Stimulated activated CD4-positive, alpha-beta T cell treated with anti-CD3 and anti-CD28 coated beads, TNF-alpha, amount 100 ng/mL, for 4 hours (primary cell): ENCODE data around the gene INPP5A.

Experiments used
- DNase-seq, 3 experiments: peaks; one replicate each; pipeline ENCODE4 v3.0.0-alpha.2; 2020; ENCODE audit warnings: low read depth in 3 of 3

Gene INPP5A

GRCh38 chr10:132534391-132535064, 3.1 kb upstream of the INPP5A start:
- DNase-seq = no peak

- DNase-seq = no peak
These were observed 2.4 kb upstream of the INPP5A start for GRCh38 chr10:132535065-132535651.

- no peak for DNase-seq
These were observed 1.2 kb upstream of the INPP5A start for GRCh38 chr10:132536241-132536876.

DNA sequence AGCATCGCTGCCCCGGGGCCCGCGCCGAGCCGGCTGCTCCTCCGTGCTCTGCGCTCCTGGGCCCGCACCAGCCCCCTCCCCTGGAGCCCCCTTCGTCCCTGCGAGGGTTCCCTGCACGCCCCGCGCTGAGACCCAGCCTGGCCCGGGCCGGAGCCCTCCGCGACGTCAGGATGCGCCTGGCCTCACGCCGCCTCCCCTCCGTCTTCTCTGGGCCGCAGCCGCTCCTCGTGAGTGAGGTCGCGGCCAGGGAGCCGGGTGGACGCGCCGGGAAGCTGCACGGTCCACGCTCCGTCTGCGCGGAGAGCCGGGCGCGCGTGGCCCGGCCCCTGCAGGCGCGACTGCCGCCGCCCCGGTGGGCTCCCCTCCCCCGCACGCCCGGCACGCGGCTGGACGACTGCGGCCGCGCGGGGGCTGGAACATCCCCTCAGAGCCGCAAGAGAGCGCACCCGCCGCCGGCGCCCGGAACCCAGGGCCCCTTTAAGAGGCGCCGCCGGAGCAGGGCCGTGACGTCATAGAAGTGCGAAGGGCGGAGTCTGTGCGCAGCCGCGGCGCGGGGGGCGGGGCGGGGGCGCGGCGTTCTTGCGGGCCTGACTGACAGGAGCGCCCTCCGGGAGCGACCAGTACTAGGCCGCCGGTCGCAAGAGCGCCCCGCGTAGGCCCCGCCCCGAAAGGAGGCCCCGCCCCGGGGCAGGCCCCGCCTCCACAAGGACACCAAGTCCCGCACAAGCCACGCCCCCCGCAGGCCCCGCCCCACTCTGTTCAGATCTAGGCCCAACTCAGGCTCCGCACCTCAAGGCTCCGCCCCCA, 507 bp upstream of the INPP5A start:
- peak; percentile 100 for DNase-seq

GRCh38 chr10:132538031-132538789, 623 bp downstream of the INPP5A start:
- no peak for DNase-seq

DNA sequence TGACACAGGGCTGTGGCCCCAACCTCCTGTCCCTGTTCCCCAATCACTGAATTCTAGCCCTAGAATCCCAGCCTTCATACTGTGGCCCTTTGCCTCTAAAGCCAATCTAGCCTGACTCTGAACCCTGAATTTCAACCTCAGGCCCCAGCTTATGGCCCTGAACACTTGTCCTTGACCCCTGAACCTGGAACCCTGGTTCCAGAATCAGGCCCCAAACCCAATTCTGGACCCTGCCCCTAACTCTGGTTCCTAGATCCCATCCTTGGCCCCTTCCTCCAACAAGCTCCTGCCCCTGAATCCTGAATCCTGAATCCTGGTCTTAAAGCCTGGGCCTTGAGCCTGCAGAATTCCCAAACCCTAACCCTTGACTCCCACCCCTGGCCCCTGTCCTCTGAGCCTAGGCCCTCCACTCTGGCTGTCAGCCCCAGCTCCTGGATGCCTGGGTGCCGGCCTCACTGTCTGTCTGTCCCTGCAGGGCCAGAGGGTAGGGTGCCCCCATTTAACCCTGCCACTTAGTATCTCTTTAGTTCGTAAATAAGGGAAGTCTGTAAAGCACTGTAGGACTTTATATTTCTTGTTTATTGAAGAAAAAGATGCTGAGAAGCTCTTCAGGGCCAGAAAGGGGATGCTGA, 1.3 kb downstream of the INPP5A start:
- no peak for DNase-seq

- DNase-seq = peak in 2 of 3 experiments; percentile 23 to 26
These were observed 1.8 kb downstream of the INPP5A start for GRCh38 chr10:132539431-132539839.

DNA sequence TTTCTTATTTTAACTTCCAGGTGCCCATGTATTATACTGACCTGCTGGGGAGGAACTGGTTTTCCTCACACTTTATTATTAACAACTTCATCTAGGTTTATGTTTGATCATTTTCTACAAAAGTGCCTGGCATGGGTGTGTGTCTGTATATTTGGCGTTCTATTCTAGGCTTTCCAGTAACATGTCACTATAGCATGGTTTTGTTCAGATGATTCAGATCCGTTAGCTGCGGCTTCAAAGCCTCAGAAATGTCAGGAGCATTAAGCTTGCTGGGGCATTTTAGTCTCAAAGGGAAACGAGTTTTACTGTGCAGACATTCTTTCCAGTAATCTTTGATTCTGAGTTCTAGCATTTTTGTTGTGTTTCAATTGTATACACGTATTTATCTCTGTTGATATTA, 2.3 kb downstream of the INPP5A start:
- no peak for DNase-seq

DNA sequence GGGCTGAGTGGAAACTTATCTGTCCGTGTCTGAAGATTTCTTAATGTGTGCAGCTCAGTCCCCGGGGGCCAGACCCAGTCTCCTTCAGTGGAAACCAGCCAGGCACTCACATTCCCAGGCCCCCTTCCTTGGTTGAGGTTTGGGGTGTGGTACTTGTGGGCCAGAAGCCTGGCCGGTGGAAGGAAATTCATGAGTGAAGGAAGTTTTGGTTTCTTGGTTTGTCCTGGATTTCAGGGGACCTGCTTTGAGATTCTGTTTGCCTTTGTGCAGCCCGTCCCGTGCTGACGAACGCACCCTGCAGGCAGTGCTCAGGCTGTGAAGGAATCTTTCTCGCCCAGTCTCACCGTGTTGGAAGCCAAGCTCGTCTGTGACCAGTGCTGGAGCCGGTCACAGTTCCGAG, 2.9 kb downstream of the INPP5A start:
- no peak for DNase-seq

GRCh38 chr10:132541129-132541528, 3.5 kb downstream of the INPP5A start:
- DNase-seq = no peak

DNA sequence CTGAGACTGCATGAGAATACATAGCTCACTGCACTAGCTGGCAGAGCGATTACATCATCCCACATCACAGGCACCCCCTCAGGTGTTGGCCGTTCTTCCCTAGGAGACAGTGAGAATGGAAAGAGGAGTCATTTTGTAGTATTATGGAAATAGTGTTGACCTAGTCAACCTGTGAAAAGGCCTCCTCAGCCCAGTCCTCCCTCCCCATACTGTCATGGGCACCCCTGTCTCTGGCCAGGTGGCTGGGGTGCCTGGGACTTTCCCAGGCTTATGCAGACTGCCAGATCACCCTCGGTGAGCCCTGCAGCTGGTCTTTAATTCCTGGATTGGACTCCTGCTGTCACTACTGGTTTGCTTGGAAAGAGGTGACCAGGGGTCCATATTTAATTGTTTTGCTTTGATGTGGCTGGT, 4.0 kb downstream of the INPP5A start:
- DNase-seq = no peak

DNA sequence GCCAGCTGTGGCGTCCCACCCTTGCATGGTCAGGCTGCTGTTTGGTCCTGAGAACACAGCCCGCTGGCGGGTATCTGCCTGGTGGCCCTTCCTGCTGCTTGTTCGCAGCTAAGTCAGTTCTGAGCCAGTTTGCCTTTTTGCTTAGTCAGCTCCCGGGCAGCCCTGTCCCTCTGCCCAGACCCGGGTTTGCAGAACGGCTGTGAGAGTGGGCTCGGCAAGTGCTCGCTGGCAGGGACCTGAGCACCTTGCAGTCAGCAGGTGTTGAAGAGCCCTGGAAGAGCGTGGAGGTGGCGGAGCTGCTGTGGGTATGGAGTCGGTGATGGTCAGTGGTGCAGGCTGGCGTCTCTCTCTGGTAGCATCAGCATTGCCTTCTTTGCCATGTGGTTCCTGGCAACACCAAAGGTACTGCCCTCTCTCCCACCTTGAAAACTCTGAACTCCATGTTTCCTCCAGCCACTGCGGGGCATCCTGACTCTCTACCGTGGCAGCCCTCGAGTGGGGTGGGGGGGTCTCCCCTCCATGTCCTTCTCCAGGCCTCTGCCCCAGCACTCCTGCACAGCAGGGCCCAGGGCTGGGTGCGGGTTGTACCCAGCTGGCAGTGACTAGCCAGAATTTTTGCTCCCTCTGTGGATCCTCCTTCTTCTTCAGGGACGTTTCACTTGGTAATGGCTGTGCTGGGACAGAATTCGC, 4.6 kb downstream of the INPP5A start:
- no peak for DNase-seq

- DNase-seq = no peak
These were observed 5.2 kb downstream of the INPP5A start for GRCh38 chr10:132542819-132543218.

DNA sequence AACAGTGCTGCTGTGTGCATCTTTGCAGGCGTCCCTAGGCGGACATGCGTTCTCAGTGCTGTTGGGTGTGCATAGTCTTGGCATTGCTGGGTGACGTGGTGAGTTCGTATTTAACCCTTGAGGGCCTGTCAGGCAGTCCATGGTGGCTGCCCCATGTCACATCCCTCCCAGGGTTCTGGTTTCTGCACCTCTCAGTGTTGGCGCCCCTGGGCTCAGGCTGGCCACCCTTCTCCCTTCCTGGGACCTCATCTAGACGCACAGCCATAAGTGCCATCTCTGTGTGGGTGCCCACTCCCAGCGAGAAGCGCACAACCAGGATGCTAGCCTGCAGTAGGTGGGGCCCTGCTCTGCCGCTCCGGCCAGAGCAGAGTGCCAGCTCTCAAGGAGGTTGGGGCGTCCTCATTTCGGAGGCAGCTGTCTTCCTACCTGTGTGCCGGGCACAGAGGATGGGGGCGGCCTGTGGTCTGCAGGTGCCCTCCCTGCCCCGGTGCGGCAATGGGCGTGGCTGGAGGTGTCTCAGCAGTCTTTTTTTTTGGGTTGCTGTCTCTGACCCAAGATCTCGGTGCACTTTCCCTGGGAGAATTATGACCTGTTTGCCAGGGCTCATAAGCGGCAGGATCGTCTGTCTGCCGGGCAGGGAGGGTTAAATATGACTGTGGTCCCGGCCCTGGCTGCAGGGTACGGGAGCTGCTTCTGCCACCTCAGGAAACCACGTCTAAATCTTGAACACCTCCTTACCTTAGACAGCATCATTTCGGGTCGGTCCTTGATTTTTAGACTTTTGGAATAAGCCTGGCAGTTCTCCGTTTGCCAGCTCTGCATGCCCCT, 6.5 kb downstream of the INPP5A start:
- no peak for DNase-seq

DNA sequence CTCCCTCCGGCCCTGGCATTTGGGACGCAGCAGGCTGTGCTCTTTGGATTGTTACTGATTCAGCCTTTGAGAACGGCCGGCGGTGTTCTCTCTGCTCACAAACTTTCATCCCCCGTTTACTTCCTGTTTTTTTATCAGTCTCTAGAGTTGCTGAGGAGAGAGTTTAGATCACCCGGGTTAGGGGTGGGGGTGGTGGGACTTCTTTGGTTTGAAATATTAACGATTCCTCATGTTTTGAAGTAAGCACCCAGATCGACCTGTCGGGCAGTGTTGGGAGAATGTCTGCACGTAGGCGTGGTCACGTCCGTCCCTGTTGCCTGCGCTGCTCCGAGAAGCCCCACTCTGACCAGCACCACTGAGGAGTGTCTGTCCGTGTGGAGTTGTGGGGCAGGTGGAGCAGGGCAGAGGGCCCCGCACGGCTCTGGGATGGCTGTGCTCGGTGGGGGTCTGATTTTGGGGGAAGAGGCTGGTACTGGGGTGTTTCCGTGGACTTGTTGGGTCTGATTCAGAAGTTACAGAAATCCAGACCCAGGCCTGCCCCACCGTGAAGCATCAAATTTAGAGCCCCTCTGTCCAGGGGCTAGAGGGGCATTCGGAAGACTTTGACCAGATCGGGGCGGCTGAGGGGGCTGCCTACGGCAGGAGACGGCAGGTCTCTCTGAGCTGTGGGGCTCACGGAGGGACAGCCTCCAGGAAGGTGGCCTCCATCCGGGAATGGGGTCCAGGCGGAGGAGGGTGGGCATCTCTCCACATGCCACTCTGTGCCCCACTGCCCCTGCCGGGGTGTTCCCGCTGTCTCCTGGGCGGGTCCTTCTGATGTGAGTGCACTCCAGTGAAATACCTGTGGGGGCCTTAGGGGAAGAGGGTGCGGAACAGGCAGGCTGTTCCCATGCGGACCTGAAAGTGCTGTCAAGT, 7.4 kb downstream of the INPP5A start:
- no peak for DNase-seq

- DNase-seq = no peak
These were observed 8.2 kb downstream of the INPP5A start for GRCh38 chr10:132545659-132546367.

DNA sequence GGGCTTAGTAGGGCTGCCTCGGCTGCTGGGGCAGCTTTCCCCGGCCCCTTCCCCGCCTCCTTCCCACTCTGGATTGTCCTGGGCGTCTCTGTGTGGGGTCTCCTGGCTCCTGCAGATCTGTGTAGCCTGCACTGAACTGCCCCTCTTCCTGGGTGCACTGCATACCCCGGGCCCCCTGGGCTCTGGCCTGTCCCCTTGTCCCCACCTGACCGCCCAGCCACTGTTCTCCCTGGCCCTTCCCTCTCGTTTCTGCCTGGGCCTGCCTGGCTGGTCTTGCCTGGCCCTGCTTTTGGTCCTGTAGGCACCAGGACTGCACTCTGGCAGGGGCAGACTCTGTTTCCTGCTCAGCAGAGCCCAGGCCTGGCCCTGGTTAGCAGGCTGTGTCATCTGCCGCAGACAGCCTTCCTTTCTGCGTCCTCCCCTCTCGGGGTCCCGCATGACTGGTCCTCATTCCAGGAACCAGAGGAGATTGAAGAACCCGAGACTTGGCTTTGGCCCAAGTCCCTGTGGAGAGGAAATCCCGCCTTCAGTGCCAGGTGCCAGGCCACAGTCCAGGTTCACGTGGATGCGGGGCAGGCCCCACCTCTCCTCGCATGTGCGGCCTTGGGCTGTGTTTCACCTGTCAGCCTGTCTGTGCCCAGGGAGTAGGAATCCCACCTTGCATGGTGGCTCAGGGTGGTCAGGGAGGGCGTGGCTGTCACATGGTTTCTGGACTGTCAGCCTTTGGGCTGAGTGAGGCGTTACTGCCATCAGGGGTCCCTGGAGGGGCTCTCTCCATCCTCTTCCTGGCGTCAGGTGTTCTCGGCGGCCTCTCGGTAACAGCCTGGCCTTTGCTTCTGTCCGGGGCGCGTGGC, 9.2 kb downstream of the INPP5A start:
- no peak for DNase-seq
